ENCODE measurements around the gene LYRM2.

GRCh38 chr6:89618026-89618425 lies 20.5 kb downstream of the LYRM2 start:
- TF ChIP-seq POLR2A (IDR thresholded peaks at IDR 0.05; ENCODE audit: low read length) (no peak), GATA1 (IDR thresholded peaks at IDR 0.05; ENCODE audit: low read depth, low read length) (no peak)

Data from erythroblast (primary cell).